HepG2 (cell line): ENCODE measurements around the gene GNB4. TPM values are rescaled to one million over a fixed set of nuclear protein-coding genes. Genes with fewer than 3 reads are reported as not detected.
A peak's percentile ranks its signal among the peaks of the same experiment; 100 is the strongest.

ENCODE experiments used
- EHMT2 ChIP-seq: fragments of 200-600 bp; sonication (generic); IDR thresholded peaks from 2 replicates; pipeline ENCODE4 v1.7.0; 2017; ENCODE audit warnings: antibody characterized with exemption, low read depth, low read length, borderline replicate concordance
- GZF1 ChIP-seq: sonication (generic); formaldehyde crosslinking; IDR thresholded peaks from 2 replicates; pipeline ENCODE4 v1.5.1; 2020; ENCODE audit warnings: mild to moderate bottlenecking, missing genetic modification reagents
- HNF4G ChIP-seq, 2 experiments: sonication (generic) in 1 of 2; formaldehyde crosslinking in 1 of 2; IDR thresholded peaks; 2 replicates each; pipeline versions ENCODE4 v1.4.0 to v1.6.1; 2011 to 2020; ENCODE audit warnings: borderline replicate concordance in 2 of 2, low read depth in 2 of 2, mild to moderate bottlenecking in 2 of 2, low read length in 1 of 2, missing genetic modification reagents in 1 of 2, moderate library complexity in 1 of 2
- NR2F2 ChIP-seq: IDR thresholded peaks from 2 replicates; pipeline ENCODE4 v1.6.1; 2012; ENCODE audit warnings: low read depth, inconsistent platforms, borderline replicate concordance
- PCBP2 ChIP-seq: fragments of 200-400 bp; formaldehyde crosslinking; optimal IDR thresholded peaks from 2 replicates; pipeline ENCODE3; 2018; ENCODE audit warnings: low read length, low read depth; ENCODE audit not compliant: poor library complexity, severe bottlenecking
- SALL1 ChIP-seq: sonication (generic); formaldehyde crosslinking; IDR thresholded peaks from 2 replicates; pipeline ENCODE4 v1.8.0; 2022; ENCODE audit warnings: mild to moderate bottlenecking, missing genetic modification reagents
- WIZ ChIP-seq: sonication (generic); formaldehyde crosslinking; IDR thresholded peaks from 2 replicates; pipeline ENCODE4 v1.5.1; 2020; ENCODE audit warnings: mild to moderate bottlenecking, missing genetic modification reagents
- ZNF660 ChIP-seq: sonication (generic); formaldehyde crosslinking; IDR thresholded peaks from 2 replicates; pipeline ENCODE4 v1.5.1; 2020; ENCODE audit warnings: mild to moderate bottlenecking, low read depth, missing genetic modification reagents, borderline replicate concordance
- polyA plus RNA-seq, 8 experiments: library from polyadenylated mRNA; depleted of rRNA in 3 of 8; stranded (reverse) in 7 of 8; unstranded in 1 of 8; fragments of >200 nt; fragmentation: Illumina TruSeq in 4 of 8; extraction: Trizol in 4 of 8; gene quantifications; 2 replicates each; pipeline versions ENCODE4 v1.2.1 to v1.2.3, GENCODE V29; 2011 to 2016; ENCODE audit warnings: low read depth in 4 of 8, missing spikeins in 1 of 8, mixed read lengths in 1 of 8; ENCODE audit not compliant: insufficient read depth in 1 of 8
- total RNA-seq, 5 experiments: library from RNA; depleted of rRNA; stranded (reverse); fragments of >200 nt; fragmentation: Illumina TruSeq; extraction: Trizol; gene quantifications; 2 replicates each; pipeline ENCODE4 v1.2.3, GENCODE V29; 2016; ENCODE audit warnings: low read depth in 1 of 5
- TF ChIP-seq, protein P1 (sequence below): IDR thresholded peaks from 2 replicates; pipeline ENCODE4 v1.6.1; 2012; ENCODE audit warnings: low read length, improper control_type of control experiment
- TF ChIP-seq, protein P2 (sequence below): sonication (generic); formaldehyde crosslinking; conservative IDR thresholded peaks from 2 replicates; pipeline ENCODE4 v1.4.0; 2020; ENCODE audit warnings: missing genetic modification reagents
- TF ChIP-seq, protein P3 (sequence below): sonication (generic); formaldehyde crosslinking; IDR thresholded peaks from 2 replicates; pipeline ENCODE4 v1.5.0; 2020; ENCODE audit warnings: missing genetic modification reagents, mild to moderate bottlenecking, borderline replicate concordance
- TF ChIP-seq, protein P4 (sequence below): sonication (generic); formaldehyde crosslinking; conservative IDR thresholded peaks from 2 replicates; pipeline ENCODE4 v1.4.0; 2020; ENCODE audit warnings: missing genetic modification reagents
- TF ChIP-seq, protein P5 (sequence below): IDR thresholded peaks from 2 replicates; pipeline ENCODE4 v1.6.1; 2018; ENCODE audit warnings: missing genetic modification reagents, mild to moderate bottlenecking, missing compliant biosample characterization
- TF ChIP-seq, protein P6 (sequence below): sonication (generic); formaldehyde crosslinking; IDR thresholded peaks from 2 replicates; pipeline ENCODE4 v1.8.1; 2023; ENCODE audit warnings: mild to moderate bottlenecking, missing genetic modification reagents

The GNB4 gene
- total and polyA plus RNA-seq, 2 of the 13 experiments (the other 11 are each of a cell fraction or from before 2014, with no cell fraction given) = 0.07 to 0.13 TPM

DNA sequence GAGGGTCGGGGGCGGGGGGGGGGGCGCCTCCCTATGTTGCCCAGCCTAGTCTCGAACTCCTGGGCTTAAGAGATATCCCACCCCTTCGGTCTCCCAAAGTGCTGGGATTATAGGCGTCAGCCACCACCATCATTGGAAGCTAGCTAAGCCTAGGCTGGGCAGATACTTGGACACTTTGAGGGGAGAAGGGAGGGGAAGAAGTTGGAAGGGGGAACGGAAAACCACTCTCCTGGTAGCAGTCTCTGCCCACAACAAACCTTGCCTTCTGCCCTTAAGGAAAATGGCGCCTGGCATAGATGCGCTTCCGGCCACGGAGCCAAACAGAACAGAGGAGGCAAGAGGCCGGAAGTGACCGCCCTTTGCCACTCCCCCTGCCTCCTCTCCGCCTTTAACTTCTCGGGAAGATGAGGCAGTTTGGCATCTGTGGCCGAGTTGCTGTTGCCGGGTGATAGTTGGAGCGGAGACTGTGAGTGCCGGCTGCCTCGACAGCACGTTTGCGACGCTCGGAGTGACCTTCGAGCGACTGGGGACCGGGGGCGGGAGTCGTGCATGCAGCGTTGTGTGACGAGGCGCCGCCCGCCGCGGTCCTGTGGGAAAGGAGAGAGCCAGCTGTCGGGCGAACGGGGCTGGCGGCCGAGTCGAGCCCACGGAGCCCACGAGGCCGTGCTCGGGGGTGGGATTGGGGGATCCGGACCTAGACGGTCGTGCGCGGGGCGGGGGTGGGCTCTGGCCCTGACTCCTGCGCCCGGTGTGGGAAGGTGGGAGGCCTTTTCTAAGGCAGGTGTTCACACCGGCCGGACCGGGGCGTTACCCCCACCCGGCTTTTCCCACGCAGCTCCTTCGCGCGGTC lies 103.7 kb downstream of the GNB4 start, which contains the start of gene MFN1 (continued):
- TF ChIP-seq HNF4G (IDR thresholded peaks at IDR 0.05; ENCODE audit: borderline replicate concordance, low read depth, low read length) = no peak
- no peak for TF ChIP-seq HNF4G (CRISPR knock-in tag; IDR thresholded peaks at IDR 0.05; ENCODE audit: borderline replicate concordance, low read depth)
- no peak for TF ChIP-seq EHMT2
- TF ChIP-seq, protein P1, sequence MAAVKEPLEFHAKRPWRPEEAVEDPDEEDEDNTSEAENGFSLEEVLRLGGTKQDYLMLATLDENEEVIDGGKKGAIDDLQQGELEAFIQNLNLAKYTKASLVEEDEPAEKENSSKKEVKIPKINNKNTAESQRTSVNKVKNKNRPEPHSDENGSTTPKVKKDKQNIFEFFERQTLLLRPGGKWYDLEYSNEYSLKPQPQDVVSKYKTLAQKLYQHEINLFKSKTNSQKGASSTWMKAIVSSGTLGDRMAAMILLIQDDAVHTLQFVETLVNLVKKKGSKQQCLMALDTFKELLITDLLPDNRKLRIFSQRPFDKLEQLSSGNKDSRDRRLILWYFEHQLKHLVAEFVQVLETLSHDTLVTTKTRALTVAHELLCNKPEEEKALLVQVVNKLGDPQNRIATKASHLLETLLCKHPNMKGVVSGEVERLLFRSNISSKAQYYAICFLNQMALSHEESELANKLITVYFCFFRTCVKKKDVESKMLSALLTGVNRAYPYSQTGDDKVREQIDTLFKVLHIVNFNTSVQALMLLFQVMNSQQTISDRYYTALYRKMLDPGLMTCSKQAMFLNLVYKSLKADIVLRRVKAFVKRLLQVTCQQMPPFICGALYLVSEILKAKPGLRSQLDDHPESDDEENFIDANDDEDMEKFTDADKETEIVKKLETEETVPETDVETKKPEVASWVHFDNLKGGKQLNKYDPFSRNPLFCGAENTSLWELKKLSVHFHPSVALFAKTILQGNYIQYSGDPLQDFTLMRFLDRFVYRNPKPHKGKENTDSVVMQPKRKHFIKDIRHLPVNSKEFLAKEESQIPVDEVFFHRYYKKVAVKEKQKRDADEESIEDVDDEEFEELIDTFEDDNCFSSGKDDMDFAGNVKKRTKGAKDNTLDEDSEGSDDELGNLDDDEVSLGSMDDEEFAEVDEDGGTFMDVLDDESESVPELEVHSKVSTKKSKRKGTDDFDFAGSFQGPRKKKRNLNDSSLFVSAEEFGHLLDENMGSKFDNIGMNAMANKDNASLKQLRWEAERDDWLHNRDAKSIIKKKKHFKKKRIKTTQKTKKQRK = no peak
- TF ChIP-seq PCBP2 = no peak
- TF ChIP-seq ZNF660 = 0 out of 2 replicates have a peak, but pooled peaks have one; percentile 27
- no peak for TF ChIP-seq NR2F2
- TF ChIP-seq, protein P2, sequence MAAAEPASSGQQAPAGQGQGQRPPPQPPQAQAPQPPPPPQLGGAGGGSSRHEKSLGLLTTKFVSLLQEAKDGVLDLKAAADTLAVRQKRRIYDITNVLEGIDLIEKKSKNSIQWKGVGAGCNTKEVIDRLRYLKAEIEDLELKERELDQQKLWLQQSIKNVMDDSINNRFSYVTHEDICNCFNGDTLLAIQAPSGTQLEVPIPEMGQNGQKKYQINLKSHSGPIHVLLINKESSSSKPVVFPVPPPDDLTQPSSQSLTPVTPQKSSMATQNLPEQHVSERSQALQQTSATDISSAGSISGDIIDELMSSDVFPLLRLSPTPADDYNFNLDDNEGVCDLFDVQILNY (CRISPR knock-in tag) = no peak; the same call in 1 of the 2 replicates
- TF ChIP-seq, protein P3, sequence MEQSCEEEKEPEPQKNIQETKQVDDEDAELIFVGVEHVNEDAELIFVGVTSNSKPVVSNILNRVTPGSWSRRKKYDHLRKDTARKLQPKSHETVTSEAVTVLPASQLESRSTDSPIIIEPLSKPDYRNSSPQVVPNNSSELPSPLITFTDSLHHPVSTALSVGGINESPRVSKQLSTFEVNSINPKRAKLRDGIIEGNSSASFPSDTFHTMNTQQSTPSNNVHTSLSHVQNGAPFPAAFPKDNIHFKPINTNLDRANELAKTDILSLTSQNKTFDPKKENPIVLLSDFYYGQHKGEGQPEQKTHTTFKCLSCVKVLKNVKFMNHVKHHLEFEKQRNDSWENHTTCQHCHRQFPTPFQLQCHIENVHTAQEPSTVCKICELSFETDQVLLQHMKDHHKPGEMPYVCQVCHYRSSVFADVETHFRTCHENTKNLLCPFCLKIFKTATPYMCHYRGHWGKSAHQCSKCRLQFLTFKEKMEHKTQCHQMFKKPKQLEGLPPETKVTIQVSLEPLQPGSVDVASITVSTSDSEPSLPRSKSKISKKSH (CRISPR knock-in tag) = no peak; the same call in 1 of the 2 replicates
- TF ChIP-seq, protein P4, sequence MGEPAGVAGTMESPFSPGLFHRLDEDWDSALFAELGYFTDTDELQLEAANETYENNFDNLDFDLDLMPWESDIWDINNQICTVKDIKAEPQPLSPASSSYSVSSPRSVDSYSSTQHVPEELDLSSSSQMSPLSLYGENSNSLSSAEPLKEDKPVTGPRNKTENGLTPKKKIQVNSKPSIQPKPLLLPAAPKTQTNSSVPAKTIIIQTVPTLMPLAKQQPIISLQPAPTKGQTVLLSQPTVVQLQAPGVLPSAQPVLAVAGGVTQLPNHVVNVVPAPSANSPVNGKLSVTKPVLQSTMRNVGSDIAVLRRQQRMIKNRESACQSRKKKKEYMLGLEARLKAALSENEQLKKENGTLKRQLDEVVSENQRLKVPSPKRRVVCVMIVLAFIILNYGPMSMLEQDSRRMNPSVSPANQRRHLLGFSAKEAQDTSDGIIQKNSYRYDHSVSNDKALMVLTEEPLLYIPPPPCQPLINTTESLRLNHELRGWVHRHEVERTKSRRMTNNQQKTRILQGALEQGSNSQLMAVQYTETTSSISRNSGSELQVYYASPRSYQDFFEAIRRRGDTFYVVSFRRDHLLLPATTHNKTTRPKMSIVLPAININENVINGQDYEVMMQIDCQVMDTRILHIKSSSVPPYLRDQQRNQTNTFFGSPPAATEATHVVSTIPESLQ (CRISPR knock-in tag) = no peak
- TF ChIP-seq, protein P5, sequence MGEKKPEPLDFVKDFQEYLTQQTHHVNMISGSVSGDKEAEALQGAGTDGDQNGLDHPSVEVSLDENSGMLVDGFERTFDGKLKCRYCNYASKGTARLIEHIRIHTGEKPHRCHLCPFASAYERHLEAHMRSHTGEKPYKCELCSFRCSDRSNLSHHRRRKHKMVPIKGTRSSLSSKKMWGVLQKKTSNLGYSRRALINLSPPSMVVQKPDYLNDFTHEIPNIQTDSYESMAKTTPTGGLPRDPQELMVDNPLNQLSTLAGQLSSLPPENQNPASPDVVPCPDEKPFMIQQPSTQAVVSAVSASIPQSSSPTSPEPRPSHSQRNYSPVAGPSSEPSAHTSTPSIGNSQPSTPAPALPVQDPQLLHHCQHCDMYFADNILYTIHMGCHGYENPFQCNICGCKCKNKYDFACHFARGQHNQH (CRISPR knock-in tag) = peak; percentile 69; the same call in 1 of the 2 replicates
- peak; percentile 76 for TF ChIP-seq SALL1 (CRISPR knock-in tag)
- TF ChIP-seq GZF1 (CRISPR knock-in tag) = no peak
- TF ChIP-seq WIZ (CRISPR knock-in tag) = no peak
- TF ChIP-seq, protein P6, sequence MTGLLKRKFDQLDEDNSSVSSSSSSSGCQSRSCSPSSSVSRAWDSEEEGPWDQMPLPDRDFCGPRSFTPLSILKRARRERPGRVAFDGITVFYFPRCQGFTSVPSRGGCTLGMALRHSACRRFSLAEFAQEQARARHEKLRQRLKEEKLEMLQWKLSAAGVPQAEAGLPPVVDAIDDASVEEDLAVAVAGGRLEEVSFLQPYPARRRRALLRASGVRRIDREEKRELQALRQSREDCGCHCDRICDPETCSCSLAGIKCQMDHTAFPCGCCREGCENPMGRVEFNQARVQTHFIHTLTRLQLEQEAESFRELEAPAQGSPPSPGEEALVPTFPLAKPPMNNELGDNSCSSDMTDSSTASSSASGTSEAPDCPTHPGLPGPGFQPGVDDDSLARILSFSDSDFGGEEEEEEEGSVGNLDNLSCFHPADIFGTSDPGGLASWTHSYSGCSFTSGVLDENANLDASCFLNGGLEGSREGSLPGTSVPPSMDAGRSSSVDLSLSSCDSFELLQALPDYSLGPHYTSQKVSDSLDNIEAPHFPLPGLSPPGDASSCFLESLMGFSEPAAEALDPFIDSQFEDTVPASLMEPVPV = peak; percentile 65; the same call in 1 of the 2 replicates
